ENCODE results near the gene GSTA2. TPM values are rescaled to one million over a fixed set of nuclear protein-coding genes. Genes with fewer than 3 reads are reported as not detected.

The GSTA2 gene
- polyA plus RNA-seq, 1 donor from 2014 or later = not detected

GRCh38 chr6:52746213-52746612, 17.1 kb downstream of the GSTA2 start:
- no peak overlapping the region for H3K9ac ChIP-seq (ENCODE audit: low read length)
- no peaks in the 10 kb centered on the region for H4K20me1 ChIP-seq (ENCODE audit: insufficient read depth)
- no peak overlapping the region for H3K4me2 ChIP-seq (ENCODE audit: low read length)
- no peak overlapping the region for H3K27ac ChIP-seq (ENCODE audit: low read length)
- H3K36me3 ChIP-seq (ENCODE audit: insufficient read depth, low read length) = no peaks in the 10 kb centered on the region
- H3K4me3 ChIP-seq (ENCODE audit: low read length) = no peak overlapping the region
- H3K9me3 ChIP-seq (ENCODE audit: low read length) = no peaks in the 10 kb centered on the region
- no peaks in the 10 kb centered on the region for H3K27me3 ChIP-seq (ENCODE audit: insufficient read depth, low read depth, low read length)
- H3K9me2 ChIP-seq (ENCODE audit: insufficient read depth, low read length) = no peaks in the 10 kb centered on the region
- H3F3A ChIP-seq (ENCODE audit: insufficient read depth, low read length, poor library complexity, severe bottlenecking) = no peaks in the 10 kb centered on the region
- no peaks in the 10 kb centered on the region for H3K79me2 ChIP-seq (replicated peaks; ENCODE audit: insufficient read depth, low read length)
- H2AFZ ChIP-seq (ENCODE audit: low read depth, low read length) = no peak overlapping the region
- TF ChIP-seq POLR2AphosphoS5 (IDR thresholded peaks at IDR 0.05) (no peak), TAF1 (IDR thresholded peaks at IDR 0.05; ENCODE audit: low read depth) (no peak), CTCF (IDR thresholded peaks at IDR 0.05; ENCODE audit: poor library complexity, severe bottlenecking) (no peak), MXI1 (conservative IDR thresholded peaks at IDR 0.05; ENCODE audit: poor library complexity, severe bottlenecking) (no peak), EZH2 (IDR thresholded peaks at IDR 0.05; ENCODE audit: borderline replicate concordance, insufficient read depth, low read length, poor library complexity, severe bottlenecking) (no peak), EP300 (conservative IDR thresholded peaks at IDR 0.05; ENCODE audit: poor library complexity, severe bottlenecking) (no peak), SMC3 (conservative IDR thresholded peaks at IDR 0.05; ENCODE audit: poor library complexity) (no peak)

GRCh38 chr6:52745764-52746201, 17.5 kb downstream of the GSTA2 start:
- Histone ChIP-seq H3K9me2 (ENCODE audit: insufficient read depth, low read length) (no peaks in the 10 kb centered on the region), H3K27ac (ENCODE audit: low read length) (no peak overlapping the region), H3K9me3 (ENCODE audit: low read length) (no peaks in the 10 kb centered on the region), H3K9ac (ENCODE audit: low read length) (no peak overlapping the region), H3K4me2 (ENCODE audit: low read length) (no peak overlapping the region), H3K4me3 (ENCODE audit: low read length) (no peak overlapping the region), H4K20me1 (ENCODE audit: insufficient read depth) (no peaks in the 10 kb centered on the region), H2AFZ (ENCODE audit: low read depth, low read length) (no peak overlapping the region), H3F3A (ENCODE audit: insufficient read depth, low read length, poor library complexity, severe bottlenecking) (no peaks in the 10 kb centered on the region), H3K36me3 (ENCODE audit: insufficient read depth, low read length) (no peaks in the 10 kb centered on the region), H3K79me2 (replicated peaks; ENCODE audit: insufficient read depth, low read length) (no peaks in the 10 kb centered on the region), H3K27me3 (ENCODE audit: insufficient read depth, low read depth, low read length) (no peaks in the 10 kb centered on the region)
- TF ChIP-seq TAF1 (IDR thresholded peaks at IDR 0.05; ENCODE audit: low read depth) (no peak), EZH2 (IDR thresholded peaks at IDR 0.05; ENCODE audit: borderline replicate concordance, insufficient read depth, low read length, poor library complexity, severe bottlenecking) (no peak), SMC3 (conservative IDR thresholded peaks at IDR 0.05; ENCODE audit: poor library complexity) (no peak), POLR2AphosphoS5 (IDR thresholded peaks at IDR 0.05) (no peak), CTCF (IDR thresholded peaks at IDR 0.05; ENCODE audit: poor library complexity, severe bottlenecking) (no peak), RAD21 (conservative IDR thresholded peaks at IDR 0.05) (no peak), MXI1 (conservative IDR thresholded peaks at IDR 0.05; ENCODE audit: poor library complexity, severe bottlenecking) (no peak), EP300 (conservative IDR thresholded peaks at IDR 0.05; ENCODE audit: poor library complexity, severe bottlenecking) (no peak), REST (IDR thresholded peaks at IDR 0.05; ENCODE audit: borderline replicate concordance) (no peak)

Data from neural cell (in vitro differentiated cells).